ENCODE data around the gene PEX11G. TPM values are rescaled to one million over a fixed set of nuclear protein-coding genes. Genes with fewer than 3 reads are reported as not detected.

The PEX11G gene
- total and polyA plus RNA-seq, 2 experiments from 2014 or later = 2.2 TPM

DNA sequence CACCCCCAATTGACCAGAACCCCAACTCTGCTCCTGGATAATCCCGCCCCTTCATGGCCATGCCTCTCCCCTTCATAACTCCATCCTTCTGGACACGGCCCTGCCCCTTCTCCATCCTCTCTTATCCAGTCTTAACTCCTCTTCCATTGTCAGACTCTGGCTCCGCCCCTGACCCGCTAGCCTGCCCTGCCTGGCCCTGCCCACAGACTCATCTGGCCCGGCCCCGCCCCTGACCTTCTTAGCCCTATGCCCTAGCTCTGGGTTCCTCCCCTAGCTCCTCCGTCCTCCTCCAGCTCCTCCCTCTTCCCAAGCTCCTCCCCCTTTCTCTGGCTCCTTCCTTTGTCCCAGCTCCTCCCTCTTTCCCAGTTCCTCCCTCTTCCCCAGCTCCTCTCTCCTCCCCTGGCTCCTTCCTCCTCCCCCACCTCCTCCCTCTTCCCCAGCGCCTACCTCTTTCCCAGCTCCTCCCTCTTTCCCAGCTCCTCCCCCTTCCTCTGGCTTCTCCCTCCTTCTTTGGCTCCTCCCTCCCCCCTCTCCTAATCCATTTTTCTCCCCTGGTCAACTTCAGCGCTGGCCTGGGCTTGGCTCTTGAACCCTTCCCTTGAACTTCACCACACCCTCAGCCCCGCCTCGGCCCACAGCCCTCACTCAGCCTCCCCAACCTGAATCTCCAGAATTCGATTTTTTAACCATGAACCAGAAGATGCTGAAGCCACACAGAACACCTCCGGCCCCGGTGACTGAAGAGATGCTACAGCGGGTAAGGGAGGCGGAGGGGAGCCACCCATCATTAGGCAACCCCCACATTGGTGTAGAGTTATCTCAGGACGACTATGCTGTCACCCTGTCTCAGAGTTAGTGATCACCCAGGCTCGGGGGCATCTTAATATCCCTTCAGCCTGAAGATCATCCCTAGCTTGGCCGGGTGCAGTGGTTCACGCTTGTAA lies 17.8 kb upstream of the PEX11G start:
- ATAC-seq (peak; percentile 82), DNase-seq (ENCODE audit: low spot score) (peak; percentile 100)
- peaks cover 22% of the 10 kb centered on the region for H3K27me3 Mint-ChIP-seq (ENCODE audit: insufficient read depth, low read depth, poor library complexity)
- Histone ChIP-seq H2AFZ (peak overlapping the region; percentile 83; the same call in 1 of the 2 replicates), H3K27ac (ENCODE audit: low read depth) (no peak overlapping the region), H3K79me2 (replicated peaks; ENCODE audit: insufficient read depth) (no peaks in the 10 kb centered on the region), H4K20me1 (replicated peaks; ENCODE audit: insufficient read depth) (no peaks in the 10 kb centered on the region), H3K36me3 (ENCODE audit: insufficient read depth) (no peaks in the 10 kb centered on the region), H3K4me3 (0 out of 2 replicates have a peak overlapping the region, but pooled peaks have one; percentile 35), H3K27me3 (ENCODE audit: insufficient read depth) (peaks cover 15% of the 10 kb centered on the region), H3K4me2 (peak overlapping the region; percentile 74), H3K4me1 (ENCODE audit: insufficient read depth) (peaks cover 15% of the 10 kb centered on the region), H3F3A (replicated peaks; ENCODE audit: low read depth) (peaks cover 10% of the 10 kb centered on the region; the same call in 1 of the 2 replicates), H3K9me2 (ENCODE audit: insufficient read depth) (peaks cover 3% of the 10 kb centered on the region; the same call in 1 of the 2 replicates)
- H3K9me3 Mint-ChIP-seq = no peaks in the 10 kb centered on the region
- H3K4me1 Mint-ChIP-seq = peaks cover 16% of the 10 kb centered on the region
- peak overlapping the region; percentile 73 for H3K4me3 Mint-ChIP-seq
- TF ChIP-seq ZNF114 (CRISPR knock-in tag; IDR thresholded peaks at IDR 0.05) (no peak), ZNF331 (CRISPR knock-in tag; IDR thresholded peaks at IDR 0.05; ENCODE audit: low read depth) (no peak), EZH2 (IDR thresholded peaks at IDR 0.05; ENCODE audit: low read depth, unreplicated experiment) (no peak), JUNB (IDR thresholded peaks at IDR 0.05; ENCODE audit: unreplicated experiment) (no peak)
- TF ChIP-seq, protein P1, sequence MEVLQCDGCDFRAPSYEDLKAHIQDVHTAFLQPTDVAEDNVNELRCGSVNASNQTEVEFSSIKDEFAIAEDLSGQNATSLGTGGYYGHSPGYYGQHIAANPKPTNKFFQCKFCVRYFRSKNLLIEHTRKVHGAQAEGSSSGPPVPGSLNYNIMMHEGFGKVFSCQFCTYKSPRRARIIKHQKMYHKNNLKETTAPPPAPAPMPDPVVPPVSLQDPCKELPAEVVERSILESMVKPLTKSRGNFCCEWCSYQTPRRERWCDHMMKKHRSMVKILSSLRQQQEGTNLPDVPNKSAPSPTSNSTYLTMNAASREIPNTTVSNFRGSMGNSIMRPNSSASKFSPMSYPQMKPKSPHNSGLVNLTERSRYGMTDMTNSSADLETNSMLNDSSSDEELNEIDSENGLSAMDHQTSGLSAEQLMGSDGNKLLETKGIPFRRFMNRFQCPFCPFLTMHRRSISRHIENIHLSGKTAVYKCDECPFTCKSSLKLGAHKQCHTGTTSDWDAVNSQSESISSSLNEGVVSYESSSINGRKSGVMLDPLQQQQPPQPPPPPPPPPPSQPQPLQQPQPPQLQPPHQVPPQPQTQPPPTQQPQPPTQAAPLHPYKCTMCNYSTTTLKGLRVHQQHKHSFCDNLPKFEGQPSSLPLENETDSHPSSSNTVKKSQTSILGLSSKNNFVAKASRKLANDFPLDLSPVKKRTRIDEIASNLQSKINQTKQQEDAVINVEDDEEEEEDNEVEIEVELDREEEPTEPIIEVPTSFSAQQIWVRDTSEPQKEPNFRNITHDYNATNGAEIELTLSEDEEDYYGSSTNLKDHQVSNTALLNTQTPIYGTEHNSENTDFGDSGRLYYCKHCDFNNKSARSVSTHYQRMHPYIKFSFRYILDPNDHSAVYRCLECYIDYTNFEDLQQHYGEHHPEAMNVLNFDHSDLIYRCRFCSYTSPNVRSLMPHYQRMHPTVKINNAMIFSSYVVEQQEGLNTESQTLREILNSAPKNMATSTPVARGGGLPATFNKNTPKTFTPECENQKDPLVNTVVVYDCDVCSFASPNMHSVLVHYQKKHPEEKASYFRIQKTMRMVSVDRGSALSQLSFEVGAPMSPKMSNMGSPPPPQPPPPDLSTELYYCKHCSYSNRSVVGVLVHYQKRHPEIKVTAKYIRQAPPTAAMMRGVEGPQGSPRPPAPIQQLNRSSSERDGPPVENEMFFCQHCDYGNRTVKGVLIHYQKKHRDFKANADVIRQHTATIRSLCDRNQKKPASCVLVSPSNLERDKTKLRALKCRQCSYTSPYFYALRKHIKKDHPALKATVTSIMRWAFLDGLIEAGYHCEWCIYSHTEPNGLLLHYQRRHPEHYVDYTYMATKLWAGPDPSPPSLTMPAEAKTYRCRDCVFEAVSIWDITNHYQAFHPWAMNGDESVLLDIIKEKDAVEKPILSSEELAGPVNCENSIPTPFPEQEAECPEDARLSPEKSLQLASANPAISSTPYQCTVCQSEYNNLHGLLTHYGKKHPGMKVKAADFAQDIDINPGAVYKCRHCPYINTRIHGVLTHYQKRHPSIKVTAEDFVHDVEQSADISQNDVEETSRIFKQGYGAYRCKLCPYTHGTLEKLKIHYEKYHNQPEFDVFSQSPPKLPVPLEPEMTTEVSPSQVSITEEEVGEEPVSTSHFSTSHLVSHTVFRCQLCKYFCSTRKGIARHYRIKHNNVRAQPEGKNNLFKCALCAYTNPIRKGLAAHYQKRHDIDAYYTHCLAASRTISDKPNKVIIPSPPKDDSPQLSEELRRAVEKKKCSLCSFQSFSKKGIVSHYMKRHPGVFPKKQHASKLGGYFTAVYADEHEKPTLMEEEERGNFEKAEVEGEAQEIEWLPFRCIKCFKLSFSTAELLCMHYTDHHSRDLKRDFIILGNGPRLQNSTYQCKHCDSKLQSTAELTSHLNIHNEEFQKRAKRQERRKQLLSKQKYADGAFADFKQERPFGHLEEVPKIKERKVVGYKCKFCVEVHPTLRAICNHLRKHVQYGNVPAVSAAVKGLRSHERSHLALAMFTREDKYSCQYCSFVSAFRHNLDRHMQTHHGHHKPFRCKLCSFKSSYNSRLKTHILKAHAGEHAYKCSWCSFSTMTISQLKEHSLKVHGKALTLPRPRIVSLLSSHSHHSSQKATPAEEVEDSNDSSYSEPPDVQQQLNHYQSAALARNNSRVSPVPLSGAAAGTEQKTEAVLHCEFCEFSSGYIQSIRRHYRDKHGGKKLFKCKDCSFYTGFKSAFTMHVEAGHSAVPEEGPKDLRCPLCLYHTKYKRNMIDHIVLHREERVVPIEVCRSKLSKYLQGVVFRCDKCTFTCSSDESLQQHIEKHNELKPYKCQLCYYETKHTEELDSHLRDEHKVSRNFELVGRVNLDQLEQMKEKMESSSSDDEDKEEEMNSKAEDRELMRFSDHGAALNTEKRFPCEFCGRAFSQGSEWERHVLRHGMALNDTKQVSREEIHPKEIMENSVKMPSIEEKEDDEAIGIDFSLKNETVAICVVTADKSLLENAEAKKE (CRISPR knock-in tag; IDR thresholded peaks at IDR 0.05) = no peak
- TF ChIP-seq, protein P2, sequence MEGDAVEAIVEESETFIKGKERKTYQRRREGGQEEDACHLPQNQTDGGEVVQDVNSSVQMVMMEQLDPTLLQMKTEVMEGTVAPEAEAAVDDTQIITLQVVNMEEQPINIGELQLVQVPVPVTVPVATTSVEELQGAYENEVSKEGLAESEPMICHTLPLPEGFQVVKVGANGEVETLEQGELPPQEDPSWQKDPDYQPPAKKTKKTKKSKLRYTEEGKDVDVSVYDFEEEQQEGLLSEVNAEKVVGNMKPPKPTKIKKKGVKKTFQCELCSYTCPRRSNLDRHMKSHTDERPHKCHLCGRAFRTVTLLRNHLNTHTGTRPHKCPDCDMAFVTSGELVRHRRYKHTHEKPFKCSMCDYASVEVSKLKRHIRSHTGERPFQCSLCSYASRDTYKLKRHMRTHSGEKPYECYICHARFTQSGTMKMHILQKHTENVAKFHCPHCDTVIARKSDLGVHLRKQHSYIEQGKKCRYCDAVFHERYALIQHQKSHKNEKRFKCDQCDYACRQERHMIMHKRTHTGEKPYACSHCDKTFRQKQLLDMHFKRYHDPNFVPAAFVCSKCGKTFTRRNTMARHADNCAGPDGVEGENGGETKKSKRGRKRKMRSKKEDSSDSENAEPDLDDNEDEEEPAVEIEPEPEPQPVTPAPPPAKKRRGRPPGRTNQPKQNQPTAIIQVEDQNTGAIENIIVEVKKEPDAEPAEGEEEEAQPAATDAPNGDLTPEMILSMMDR (conservative IDR thresholded peaks at IDR 0.05; ENCODE audit: low read depth in 2 of 2) = no peak
- TF ChIP-seq, protein P3, sequence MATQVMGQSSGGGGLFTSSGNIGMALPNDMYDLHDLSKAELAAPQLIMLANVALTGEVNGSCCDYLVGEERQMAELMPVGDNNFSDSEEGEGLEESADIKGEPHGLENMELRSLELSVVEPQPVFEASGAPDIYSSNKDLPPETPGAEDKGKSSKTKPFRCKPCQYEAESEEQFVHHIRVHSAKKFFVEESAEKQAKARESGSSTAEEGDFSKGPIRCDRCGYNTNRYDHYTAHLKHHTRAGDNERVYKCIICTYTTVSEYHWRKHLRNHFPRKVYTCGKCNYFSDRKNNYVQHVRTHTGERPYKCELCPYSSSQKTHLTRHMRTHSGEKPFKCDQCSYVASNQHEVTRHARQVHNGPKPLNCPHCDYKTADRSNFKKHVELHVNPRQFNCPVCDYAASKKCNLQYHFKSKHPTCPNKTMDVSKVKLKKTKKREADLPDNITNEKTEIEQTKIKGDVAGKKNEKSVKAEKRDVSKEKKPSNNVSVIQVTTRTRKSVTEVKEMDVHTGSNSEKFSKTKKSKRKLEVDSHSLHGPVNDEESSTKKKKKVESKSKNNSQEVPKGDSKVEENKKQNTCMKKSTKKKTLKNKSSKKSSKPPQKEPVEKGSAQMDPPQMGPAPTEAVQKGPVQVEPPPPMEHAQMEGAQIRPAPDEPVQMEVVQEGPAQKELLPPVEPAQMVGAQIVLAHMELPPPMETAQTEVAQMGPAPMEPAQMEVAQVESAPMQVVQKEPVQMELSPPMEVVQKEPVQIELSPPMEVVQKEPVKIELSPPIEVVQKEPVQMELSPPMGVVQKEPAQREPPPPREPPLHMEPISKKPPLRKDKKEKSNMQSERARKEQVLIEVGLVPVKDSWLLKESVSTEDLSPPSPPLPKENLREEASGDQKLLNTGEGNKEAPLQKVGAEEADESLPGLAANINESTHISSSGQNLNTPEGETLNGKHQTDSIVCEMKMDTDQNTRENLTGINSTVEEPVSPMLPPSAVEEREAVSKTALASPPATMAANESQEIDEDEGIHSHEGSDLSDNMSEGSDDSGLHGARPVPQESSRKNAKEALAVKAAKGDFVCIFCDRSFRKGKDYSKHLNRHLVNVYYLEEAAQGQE (IDR thresholded peaks at IDR 0.05; ENCODE audit: unreplicated experiment) = no peak
- no peaks in the 10 kb centered on the region for H3K36me3 Mint-ChIP-seq (ENCODE audit: low read depth)
- H3K27ac Mint-ChIP-seq = peak overlapping the region; percentile 84; the same call in 1 of the 2 replicates

Data from GM23338 (cell line).